Stimulated activated CD8-positive, alpha-beta memory T cell treated with anti-CD3 and anti-CD28 coated beads, Interleukin-4, amount 100 ng/mL, for 24 hours (primary cell): Measurements from ENCODE around the gene ATXN1.

Source experiments
- DNase-seq: peaks from one replicate; pipeline ENCODE4 v3.0.0-alpha.2; 2020; ENCODE audit warnings: low read depth

Gene ATXN1

GRCh38 chr6:16331384-16332174 lies 429.7 kb downstream of the ATXN1 start:
- peak; percentile 55 for DNase-seq

GRCh38 chr6:16329233-16329632 lies 432.0 kb downstream of the ATXN1 start:
- DNase-seq, result no peak

GRCh38 chr6:16327777-16328325 lies 433.4 kb downstream of the ATXN1 start:
- no peak for DNase-seq

GRCh38 chr6:16326971-16327776 lies 434.1 kb downstream of the ATXN1 start:
- DNase-seq, result no peak

- DNase-seq, result no peak
Observed at GRCh38 chr6:16326531-16326930, 434.7 kb downstream of the ATXN1 start.

- DNase-seq, result no peak
Observed at GRCh38 chr6:16324606-16325225, 436.5 kb downstream of the ATXN1 start.

- no peak for DNase-seq
Observed at GRCh38 chr6:16324184-16324583, 437.1 kb downstream of the ATXN1 start.

GRCh38 chr6:16322666-16323312 lies 438.5 kb downstream of the ATXN1 start:
- peak; percentile 51 for DNase-seq

GRCh38 chr6:16321826-16322225 lies 439.4 kb downstream of the ATXN1 start:
- DNase-seq, result no peak

- no peak for DNase-seq
Observed at GRCh38 chr6:16321341-16321710, 439.9 kb downstream of the ATXN1 start.

GRCh38 chr6:16320533-16321340 lies 440.5 kb downstream of the ATXN1 start:
- DNase-seq, result no peak

GRCh38 chr6:16319813-16320532 lies 441.3 kb downstream of the ATXN1 start:
- peak; percentile 42 for DNase-seq

- no peak for DNase-seq
Observed at GRCh38 chr6:16318953-16319720, 442.1 kb downstream of the ATXN1 start.

- no peak for DNase-seq
Observed at GRCh38 chr6:16318538-16318937, 442.7 kb downstream of the ATXN1 start.

- no peak for DNase-seq
Observed at GRCh38 chr6:16316741-16317251, 444.5 kb downstream of the ATXN1 start.

GRCh38 chr6:16314296-16314695 lies 447.0 kb downstream of the ATXN1 start:
- no peak for DNase-seq

- DNase-seq, result no peak
Observed at GRCh38 chr6:16313732-16314131, 447.5 kb downstream of the ATXN1 start.

- DNase-seq, result no peak
Observed at GRCh38 chr6:16311763-16312162, 449.5 kb downstream of the ATXN1 start.

GRCh38 chr6:16306334-16306733 lies 454.9 kb downstream of the ATXN1 start:
- no peak for DNase-seq

GRCh38 chr6:16305788-16306187 lies 455.5 kb downstream of the ATXN1 start:
- no peak for DNase-seq
